MM.1S (cell line): ENCODE results near the gene KIF4B.

Source experiments
- DNase-seq: peaks from one replicate; pipeline ENCODE4 v3.0.0-alpha.2; 2015
- H2AFZ ChIP-seq: fragments of 300-600 bp; sonication (generic); 2 replicates; pipeline ENCODE4 v1.6.0; 2016; ENCODE audit warnings: antibody characterized with exemption, low read length
- H3F3A ChIP-seq: fragments of 300-600 bp; sonication (generic); 2 replicates; pipeline ENCODE4 v1.6.1; 2016; ENCODE audit warnings: mild to moderate bottlenecking, antibody characterized with exemption, low read length, moderate library complexity, mixed read lengths; ENCODE audit not compliant: insufficient read depth
- H3K27ac ChIP-seq: fragments of 300-600 bp; sonication (generic); 2 replicates; pipeline ENCODE4 v1.5.1; 2016; ENCODE audit warnings: mild to moderate bottlenecking, low read length
- H3K27me3 ChIP-seq: fragments of 300-600 bp; sonication (generic); replicated peaks from 2 replicates; pipeline ENCODE4 v1.6.0; 2016; ENCODE audit warnings: low read length; ENCODE audit not compliant: insufficient read depth
- H3K36me3 ChIP-seq: fragments of 300-600 bp; sonication (generic); replicated peaks from 2 replicates; pipeline ENCODE4 v1.6.1; 2016; ENCODE audit warnings: mild to moderate bottlenecking, low read length, mixed read lengths; ENCODE audit not compliant: insufficient read depth
- H3K4me1 ChIP-seq: fragments of 300-600 bp; sonication (generic); 2 replicates; pipeline ENCODE4 v1.6.1; 2016; ENCODE audit warnings: low read length, mixed read lengths
- H3K4me2 ChIP-seq: fragments of 300-600 bp; sonication (generic); 2 replicates; pipeline ENCODE4 v1.6.0; 2016; ENCODE audit warnings: low read depth, low read length
- H3K4me3 ChIP-seq: fragments of 300-600 bp; sonication (generic); 2 replicates; pipeline ENCODE4 v1.5.1; 2016; ENCODE audit warnings: low read length, mixed read lengths
- H3K79me2 ChIP-seq: fragments of 300-600 bp; sonication (generic); 2 replicates; pipeline ENCODE4 v1.6.1; 2016; ENCODE audit warnings: mixed run types, low read length, mixed read lengths
- H3K9ac ChIP-seq: fragments of 300-600 bp; sonication (generic); 2 replicates; pipeline ENCODE4 v1.6.1; 2016; ENCODE audit warnings: low read length, mixed read lengths
- H3K9me2 ChIP-seq: fragments of 300-600 bp; sonication (generic); replicated peaks from 2 replicates; pipeline ENCODE4 v1.6.1; 2016; ENCODE audit warnings: mild to moderate bottlenecking, low read length, mixed read lengths; ENCODE audit not compliant: insufficient read depth
- H3K9me3 ChIP-seq: fragments of 300-600 bp; sonication (generic); replicated peaks from 2 replicates; pipeline ENCODE4 v1.6.1; 2016; ENCODE audit warnings: mild to moderate bottlenecking, low read length, mixed read lengths; ENCODE audit not compliant: insufficient read depth
- H4K20me1 ChIP-seq: fragments of 300-600 bp; sonication (generic); 2 replicates; pipeline ENCODE4 v1.6.1; 2016; ENCODE audit warnings: mild to moderate bottlenecking, low read length, moderate library complexity, mixed read lengths; ENCODE audit not compliant: insufficient read depth
- EZH2 ChIP-seq: fragments of 300-600 bp; sonication (generic); optimal IDR thresholded peaks from 2 replicates; pipeline ENCODE3; 2017; ENCODE audit warnings: low read depth, mild to moderate bottlenecking, antibody characterized with exemption, low read length, mixed read lengths
- EZH2phosphoT487 ChIP-seq: fragments of 300-600 bp; sonication (generic); IDR thresholded peaks from 2 replicates; pipeline ENCODE4 v1.6.1; 2018; ENCODE audit warnings: antibody characterized with exemption, low read length
- TF ChIP-seq, protein P1 (sequence below): fragments of 300-600 bp; sonication (generic); IDR thresholded peaks from 2 replicates; pipeline ENCODE4 v1.5.1; 2016; ENCODE audit warnings: antibody characterized with exemption, low read length, mixed read lengths

KIF4B gene

DNA sequence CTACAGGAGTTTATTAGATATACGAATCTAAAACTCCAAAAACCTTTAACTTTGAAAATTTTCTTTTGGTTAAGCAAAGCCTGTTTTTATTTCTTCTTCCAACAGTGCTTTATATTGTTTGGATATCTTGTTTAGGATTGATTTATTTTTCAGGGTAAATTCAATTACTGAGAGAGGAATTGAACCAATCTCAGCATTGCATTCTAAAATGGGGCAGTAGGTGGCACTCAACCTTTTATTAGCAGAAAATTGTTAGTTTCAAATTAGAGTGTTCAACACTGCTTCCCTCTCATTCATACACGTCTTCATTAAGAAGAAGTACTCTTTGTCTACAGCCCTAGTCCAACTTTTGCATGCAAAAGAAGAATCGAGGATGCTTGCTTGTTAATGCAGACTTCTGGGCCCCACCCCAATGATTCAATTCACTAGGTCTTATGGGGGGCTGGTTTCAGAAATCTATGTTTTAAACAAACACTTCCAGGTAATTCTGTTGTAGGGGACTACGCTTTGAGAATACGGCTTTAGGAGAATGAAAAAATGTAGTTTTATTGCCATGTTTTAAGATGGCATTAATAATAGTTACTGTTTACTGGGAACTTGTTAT is 46.0 kb upstream of the KIF4B start:
- Histone ChIP-seq H3K36me3 (no peaks in the 10 kb centered on the region; the same call in 1 of the 2 replicates), H3K9me2 (no peaks in the 10 kb centered on the region), H3K4me1 (no peaks in the 10 kb centered on the region), H3K9ac (no peak overlapping the region), H3K9me3 (no peaks in the 10 kb centered on the region), H3F3A (no peaks in the 10 kb centered on the region), H2AFZ (no peak overlapping the region), H3K79me2 (no peaks in the 10 kb centered on the region), H3K27me3 (no peaks in the 10 kb centered on the region), H3K4me3 (no peak overlapping the region), H4K20me1 (no peaks in the 10 kb centered on the region), H3K4me2 (no peak overlapping the region), H3K27ac (no peak overlapping the region)
- DNase-seq = no peak
- TF ChIP-seq EZH2phosphoT487 = no peak
- TF ChIP-seq, protein P1, sequence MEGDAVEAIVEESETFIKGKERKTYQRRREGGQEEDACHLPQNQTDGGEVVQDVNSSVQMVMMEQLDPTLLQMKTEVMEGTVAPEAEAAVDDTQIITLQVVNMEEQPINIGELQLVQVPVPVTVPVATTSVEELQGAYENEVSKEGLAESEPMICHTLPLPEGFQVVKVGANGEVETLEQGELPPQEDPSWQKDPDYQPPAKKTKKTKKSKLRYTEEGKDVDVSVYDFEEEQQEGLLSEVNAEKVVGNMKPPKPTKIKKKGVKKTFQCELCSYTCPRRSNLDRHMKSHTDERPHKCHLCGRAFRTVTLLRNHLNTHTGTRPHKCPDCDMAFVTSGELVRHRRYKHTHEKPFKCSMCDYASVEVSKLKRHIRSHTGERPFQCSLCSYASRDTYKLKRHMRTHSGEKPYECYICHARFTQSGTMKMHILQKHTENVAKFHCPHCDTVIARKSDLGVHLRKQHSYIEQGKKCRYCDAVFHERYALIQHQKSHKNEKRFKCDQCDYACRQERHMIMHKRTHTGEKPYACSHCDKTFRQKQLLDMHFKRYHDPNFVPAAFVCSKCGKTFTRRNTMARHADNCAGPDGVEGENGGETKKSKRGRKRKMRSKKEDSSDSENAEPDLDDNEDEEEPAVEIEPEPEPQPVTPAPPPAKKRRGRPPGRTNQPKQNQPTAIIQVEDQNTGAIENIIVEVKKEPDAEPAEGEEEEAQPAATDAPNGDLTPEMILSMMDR = peak; percentile 54
- TF ChIP-seq EZH2 = no peak

DNA sequence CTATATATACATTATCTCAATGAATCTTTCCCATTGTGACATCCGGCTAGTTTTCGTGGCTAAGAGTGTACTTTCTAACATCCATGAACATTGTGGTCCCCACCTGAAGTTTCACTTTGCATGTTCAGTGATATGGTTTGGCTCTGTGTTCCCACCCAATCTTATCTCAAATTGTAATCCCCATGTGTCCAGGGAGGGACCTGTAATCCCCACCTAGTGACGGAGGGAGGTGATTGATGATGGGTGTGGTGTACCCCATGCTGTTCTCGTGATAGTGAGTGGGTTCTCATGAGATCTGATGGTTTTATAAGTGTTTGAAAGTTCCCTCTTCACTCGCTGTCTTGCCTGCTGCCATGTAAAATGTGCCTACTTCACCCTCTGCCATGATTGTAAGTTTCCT is 44.6 kb upstream of the KIF4B start:
- H2AFZ ChIP-seq = no peak overlapping the region
- no peaks in the 10 kb centered on the region for H3K79me2 ChIP-seq
- H3K9me2 ChIP-seq = no peaks in the 10 kb centered on the region
- no peaks in the 10 kb centered on the region for H3K9me3 ChIP-seq
- DNase-seq = no peak
- no peak overlapping the region for H3K9ac ChIP-seq
- H3K27me3 ChIP-seq = no peaks in the 10 kb centered on the region
- H3K36me3 ChIP-seq = no peaks in the 10 kb centered on the region; the same call in 1 of the 2 replicates
- no peak for TF ChIP-seq EZH2
- H3F3A ChIP-seq = no peaks in the 10 kb centered on the region
- H4K20me1 ChIP-seq = no peaks in the 10 kb centered on the region
- H3K27ac ChIP-seq = no peak overlapping the region
- H3K4me2 ChIP-seq = no peak overlapping the region
- no peak overlapping the region for H3K4me3 ChIP-seq
- H3K4me1 ChIP-seq = no peaks in the 10 kb centered on the region

DNA sequence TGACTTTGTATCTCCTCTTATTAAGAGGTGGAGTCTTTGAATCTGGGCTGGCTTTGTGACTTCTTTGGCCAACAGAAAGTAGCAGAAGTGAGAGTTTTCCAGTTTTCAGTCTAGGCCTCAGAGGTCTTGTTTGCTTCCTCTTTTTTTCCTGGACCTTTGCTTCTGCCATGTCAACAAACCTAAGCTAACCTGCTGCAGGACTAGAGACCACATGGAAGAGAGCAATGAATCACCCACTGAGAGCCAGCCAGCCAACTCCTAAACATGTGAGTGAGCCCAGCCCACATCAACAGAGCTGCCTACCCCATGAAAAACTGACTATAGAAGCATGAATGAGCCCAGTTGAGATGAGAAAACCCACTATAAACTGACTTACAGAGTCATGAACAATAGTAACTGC is 42.8 kb upstream of the KIF4B start:
- Histone ChIP-seq H3K27ac (no peak overlapping the region), H3K4me1 (no peaks in the 10 kb centered on the region)

DNA sequence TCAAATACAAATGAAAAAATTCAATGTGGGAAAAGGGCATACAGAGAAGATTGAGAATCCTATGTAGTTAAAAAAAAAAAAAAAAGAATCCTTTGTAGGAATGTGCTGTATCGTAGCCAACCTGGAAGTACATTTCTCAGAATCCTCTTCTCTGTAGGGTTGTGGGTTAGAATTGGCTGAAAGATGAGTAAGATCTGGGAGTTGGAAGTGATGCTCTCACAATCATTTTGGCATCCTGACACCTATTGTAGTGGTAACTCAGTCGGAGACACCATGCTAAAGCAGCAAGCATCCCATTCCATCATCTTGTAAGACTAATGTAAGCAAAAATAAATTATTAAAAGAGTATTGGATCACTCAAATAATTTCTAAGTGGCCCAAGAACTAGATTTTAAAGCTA is 42.1 kb upstream of the KIF4B start:
- Histone ChIP-seq H3K79me2 (no peaks in the 10 kb centered on the region), H3F3A (no peaks in the 10 kb centered on the region), H3K36me3 (no peaks in the 10 kb centered on the region; the same call in 1 of the 2 replicates), H3K4me2 (no peak overlapping the region), H2AFZ (no peak overlapping the region), H3K9ac (no peak overlapping the region), H3K9me2 (no peaks in the 10 kb centered on the region), H3K27me3 (no peaks in the 10 kb centered on the region), H4K20me1 (no peaks in the 10 kb centered on the region), H3K4me3 (no peak overlapping the region), H3K4me1 (no peaks in the 10 kb centered on the region), H3K9me3 (no peaks in the 10 kb centered on the region), H3K27ac (no peak overlapping the region)
- DNase-seq = no peak
- TF ChIP-seq, protein P1 = no peak
- TF ChIP-seq EZH2 = no peak
- no peak for TF ChIP-seq EZH2phosphoT487

More for the DNA sequence above, 42.8 kb upstream of the KIF4B start:
- Histone ChIP-seq H3K9me3 (no peaks in the 10 kb centered on the region), H3K36me3 (no peaks in the 10 kb centered on the region; the same call in 1 of the 2 replicates), H3F3A (no peaks in the 10 kb centered on the region), H3K79me2 (no peaks in the 10 kb centered on the region), H3K4me2 (no peak overlapping the region), H3K9me2 (no peaks in the 10 kb centered on the region), H3K27me3 (no peaks in the 10 kb centered on the region), H2AFZ (no peak overlapping the region), H4K20me1 (no peaks in the 10 kb centered on the region), H3K4me3 (no peak overlapping the region), H3K9ac (no peak overlapping the region)
- TF ChIP-seq EZH2 (no peak), EZH2phosphoT487 (no peak)
- TF ChIP-seq, protein P1 = no peak
- DNase-seq = no peak
